ENCODE results near the gene LPCAT3.

DNA sequence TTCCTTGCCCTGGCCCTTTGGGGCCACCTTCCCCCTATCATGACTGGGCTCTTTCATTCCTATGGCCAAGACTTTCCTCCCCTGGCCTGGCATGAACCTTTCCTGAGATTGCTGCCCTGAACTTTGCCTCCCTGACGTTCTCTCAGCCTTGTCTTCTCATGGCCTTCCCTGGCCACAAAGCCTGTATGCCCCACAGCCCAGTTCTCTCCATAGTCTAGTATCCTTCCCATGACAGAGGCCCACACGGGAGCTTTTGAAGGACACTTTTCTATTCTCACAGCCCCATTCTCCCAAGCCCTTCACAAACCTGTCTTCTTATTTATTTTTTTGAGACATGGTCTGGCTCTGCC is 79.1 kb downstream of the LPCAT3 start:
- no peak for TF ChIP-seq MAX (IDR thresholded peaks at IDR 0.05; ENCODE audit: low read depth, low read length)
- no peak for TF ChIP-seq CTCF (IDR thresholded peaks at IDR 0.05; ENCODE audit: low read depth, low read length)
